SK-N-SH treated with all-trans-retinoic acid at 6 μM for 48 hours (cell line): ENCODE results near the gene AQP4.

ENCODE experiments used
- ARNTL ChIP-seq: fragments of 450-650 bp; formaldehyde crosslinking; IDR thresholded peaks from 2 replicates; pipeline ENCODE4 v1.5.0; 2020; ENCODE audit warnings: low read depth, mild to moderate bottlenecking, moderate library complexity, borderline replicate concordance
- BACH2 ChIP-seq: fragments of 250-450 bp; sonication (Bioruptor Pico); IDR thresholded peaks from 2 replicates; pipeline ENCODE4 v1.9.0; 2021; ENCODE audit warnings: mild to moderate bottlenecking, borderline replicate concordance
- GLIS3 ChIP-seq: fragments of 250-450 bp; sonication (Bioruptor Pico); IDR thresholded peaks from 2 replicates; pipeline ENCODE4 v1.5.0; 2020; ENCODE audit warnings: mild to moderate bottlenecking, moderate library complexity
- ISL1 ChIP-seq: fragments of 250-450 bp; sonication (Bioruptor Pico); IDR thresholded peaks from 2 replicates; pipeline ENCODE4 v2.1.2; 2022; ENCODE audit warnings: mild to moderate bottlenecking, moderate library complexity
- OSR1 ChIP-seq: fragments of 250-450 bp; sonication (Bioruptor Pico); IDR thresholded peaks from 2 replicates; pipeline ENCODE4 v1.8.0; 2022; ENCODE audit warnings: moderate library complexity, mild to moderate bottlenecking, inconsistent platforms
- ZFP30 ChIP-seq: fragments of 450-650 bp; formaldehyde crosslinking; IDR thresholded peaks from 2 replicates; pipeline ENCODE4 v1.5.0; 2022; ENCODE audit warnings: mild to moderate bottlenecking, moderate library complexity
- ZNF565 ChIP-seq: fragments of 450-650 bp; formaldehyde crosslinking; conservative IDR thresholded peaks from 2 replicates; pipeline ENCODE4 v1.5.0; 2020; ENCODE audit warnings: low read depth, mild to moderate bottlenecking, moderate library complexity
- ZNF8 ChIP-seq: fragments of 450-650 bp; formaldehyde crosslinking; IDR thresholded peaks from 2 replicates; pipeline ENCODE4 v1.5.0; 2020; ENCODE audit warnings: mild to moderate bottlenecking, moderate library complexity
- TF ChIP-seq, protein P1 (sequence below): fragments of 250-450 bp; sonication (Bioruptor Pico); IDR thresholded peaks from 2 replicates; pipeline ENCODE4 v1.8.0; 2021; ENCODE audit warnings: low read depth, mild to moderate bottlenecking, moderate library complexity, borderline replicate concordance
- TF ChIP-seq, protein P2 (sequence below): fragments of 250-450 bp; sonication (Bioruptor Pico); IDR thresholded peaks from 2 replicates; pipeline ENCODE4 v1.8.0; 2020; ENCODE audit warnings: mild to moderate bottlenecking, moderate library complexity, borderline replicate concordance
- TF ChIP-seq, protein P3 (sequence below): fragments of 250-450 bp; sonication (Bioruptor Pico); IDR thresholded peaks from 2 replicates; pipeline ENCODE4 v1.5.1; 2020; ENCODE audit warnings: low read depth, mild to moderate bottlenecking, moderate library complexity
- TF ChIP-seq, protein P4 (sequence below): fragments of 250-450 bp; sonication (Bioruptor Pico); IDR thresholded peaks from 2 replicates; pipeline ENCODE4 v1.5.1; 2021; ENCODE audit warnings: mild to moderate bottlenecking, moderate library complexity

DNA sequence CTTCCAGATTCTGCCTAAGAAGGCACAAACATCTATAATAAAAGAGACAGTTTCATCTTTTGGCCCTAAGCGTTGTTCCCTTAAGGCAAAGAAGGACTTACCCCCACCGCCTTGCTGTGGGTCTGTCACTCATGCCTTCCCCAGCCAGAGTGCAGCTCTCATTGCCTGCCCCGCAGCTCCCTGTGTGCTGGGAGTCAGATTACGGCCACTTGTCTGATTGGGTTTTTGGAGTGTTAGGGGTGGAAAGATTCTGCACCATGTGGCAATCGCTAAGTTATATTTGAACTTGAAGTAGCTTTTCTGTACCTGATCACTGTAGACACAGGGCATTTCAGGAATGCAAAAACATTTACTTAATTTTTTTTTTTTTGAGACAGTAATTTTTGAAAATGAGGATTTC, at the start of gene AQP4:
- TF ChIP-seq OSR1 (CRISPR knock-in tag) (no peak), ZNF565 (CRISPR knock-in tag) (no peak), GLIS3 (CRISPR knock-in tag) (no peak), BACH2 (CRISPR knock-in tag) (no peak), ZNF8 (CRISPR knock-in tag) (no peak), ZFP30 (CRISPR knock-in tag) (no peak), ISL1 (CRISPR knock-in tag) (no peak), ARNTL (CRISPR knock-in tag) (no peak)
- TF ChIP-seq, protein P1, sequence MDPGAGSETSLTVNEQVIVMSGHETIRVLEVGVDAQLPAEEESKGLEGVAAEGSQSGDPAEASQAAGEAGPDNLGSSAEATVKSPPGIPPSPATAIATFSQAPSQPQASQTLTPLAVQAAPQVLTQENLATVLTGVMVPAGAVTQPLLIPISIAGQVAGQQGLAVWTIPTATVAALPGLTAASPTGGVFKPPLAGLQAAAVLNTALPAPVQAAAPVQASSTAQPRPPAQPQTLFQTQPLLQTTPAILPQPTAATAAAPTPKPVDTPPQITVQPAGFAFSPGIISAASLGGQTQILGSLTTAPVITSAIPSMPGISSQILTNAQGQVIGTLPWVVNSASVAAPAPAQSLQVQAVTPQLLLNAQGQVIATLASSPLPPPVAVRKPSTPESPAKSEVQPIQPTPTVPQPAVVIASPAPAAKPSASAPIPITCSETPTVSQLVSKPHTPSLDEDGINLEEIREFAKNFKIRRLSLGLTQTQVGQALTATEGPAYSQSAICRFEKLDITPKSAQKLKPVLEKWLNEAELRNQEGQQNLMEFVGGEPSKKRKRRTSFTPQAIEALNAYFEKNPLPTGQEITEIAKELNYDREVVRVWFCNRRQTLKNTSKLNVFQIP (CRISPR knock-in tag): no peak
- TF ChIP-seq, protein P2, sequence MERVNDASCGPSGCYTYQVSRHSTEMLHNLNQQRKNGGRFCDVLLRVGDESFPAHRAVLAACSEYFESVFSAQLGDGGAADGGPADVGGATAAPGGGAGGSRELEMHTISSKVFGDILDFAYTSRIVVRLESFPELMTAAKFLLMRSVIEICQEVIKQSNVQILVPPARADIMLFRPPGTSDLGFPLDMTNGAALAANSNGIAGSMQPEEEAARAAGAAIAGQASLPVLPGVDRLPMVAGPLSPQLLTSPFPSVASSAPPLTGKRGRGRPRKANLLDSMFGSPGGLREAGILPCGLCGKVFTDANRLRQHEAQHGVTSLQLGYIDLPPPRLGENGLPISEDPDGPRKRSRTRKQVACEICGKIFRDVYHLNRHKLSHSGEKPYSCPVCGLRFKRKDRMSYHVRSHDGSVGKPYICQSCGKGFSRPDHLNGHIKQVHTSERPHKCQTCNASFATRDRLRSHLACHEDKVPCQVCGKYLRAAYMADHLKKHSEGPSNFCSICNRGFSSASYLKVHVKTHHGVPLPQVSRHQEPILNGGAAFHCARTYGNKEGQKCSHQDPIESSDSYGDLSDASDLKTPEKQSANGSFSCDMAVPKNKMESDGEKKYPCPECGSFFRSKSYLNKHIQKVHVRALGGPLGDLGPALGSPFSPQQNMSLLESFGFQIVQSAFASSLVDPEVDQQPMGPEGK (CRISPR knock-in tag): no peak
- TF ChIP-seq, protein P3, sequence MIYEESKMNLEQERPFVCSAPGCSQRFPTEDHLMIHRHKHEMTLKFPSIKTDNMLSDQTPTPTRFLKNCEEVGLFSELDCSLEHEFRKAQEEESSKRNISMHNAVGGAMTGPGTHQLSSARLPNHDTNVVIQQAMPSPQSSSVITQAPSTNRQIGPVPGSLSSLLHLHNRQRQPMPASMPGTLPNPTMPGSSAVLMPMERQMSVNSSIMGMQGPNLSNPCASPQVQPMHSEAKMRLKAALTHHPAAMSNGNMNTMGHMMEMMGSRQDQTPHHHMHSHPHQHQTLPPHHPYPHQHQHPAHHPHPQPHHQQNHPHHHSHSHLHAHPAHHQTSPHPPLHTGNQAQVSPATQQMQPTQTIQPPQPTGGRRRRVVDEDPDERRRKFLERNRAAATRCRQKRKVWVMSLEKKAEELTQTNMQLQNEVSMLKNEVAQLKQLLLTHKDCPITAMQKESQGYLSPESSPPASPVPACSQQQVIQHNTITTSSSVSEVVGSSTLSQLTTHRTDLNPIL (CRISPR knock-in tag): no peak
- TF ChIP-seq, protein P4, sequence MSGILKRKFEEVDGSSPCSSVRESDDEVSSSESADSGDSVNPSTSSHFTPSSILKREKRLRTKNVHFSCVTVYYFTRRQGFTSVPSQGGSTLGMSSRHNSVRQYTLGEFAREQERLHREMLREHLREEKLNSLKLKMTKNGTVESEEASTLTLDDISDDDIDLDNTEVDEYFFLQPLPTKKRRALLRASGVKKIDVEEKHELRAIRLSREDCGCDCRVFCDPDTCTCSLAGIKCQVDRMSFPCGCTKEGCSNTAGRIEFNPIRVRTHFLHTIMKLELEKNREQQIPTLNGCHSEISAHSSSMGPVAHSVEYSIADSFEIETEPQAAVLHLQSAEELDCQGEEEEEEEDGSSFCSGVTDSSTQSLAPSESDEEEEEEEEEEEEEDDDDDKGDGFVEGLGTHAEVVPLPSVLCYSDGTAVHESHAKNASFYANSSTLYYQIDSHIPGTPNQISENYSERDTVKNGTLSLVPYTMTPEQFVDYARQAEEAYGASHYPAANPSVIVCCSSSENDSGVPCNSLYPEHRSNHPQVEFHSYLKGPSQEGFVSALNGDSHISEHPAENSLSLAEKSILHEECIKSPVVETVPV (CRISPR knock-in tag): no peak
